Subcutaneous adipose tissue (tissue), 4 donors: ENCODE results near the gene MYBBP1A. TPM values are rescaled to one million over a fixed set of nuclear protein-coding genes. Genes with fewer than 3 reads are reported as not detected.

Experiments
- total RNA-seq, 4 donors: library from RNA; depleted of rRNA; stranded (reverse); fragments of >200 nt; gene quantifications; one replicate each; pipeline ENCODE4 v1.1.0, GENCODE V29; 2016
- TF ChIP-seq, protein P1 (sequence below): fragments of 450-650 bp; IDR thresholded peaks from one replicate; pipeline ENCODE4 v1.5.1; 2016; ENCODE audit warnings: low read depth, mild to moderate bottlenecking, control low read depth, antibody characterized with exemption, moderate library complexity

The MYBBP1A gene
- total RNA-seq, 4 donors from 2014 or later = 16.5 to 34.7 (median 28.7) TPM

GRCh38 chr17:4540224-4540651 lies 14.9 kb downstream of the MYBBP1A start:
- TF ChIP-seq, protein P1, sequence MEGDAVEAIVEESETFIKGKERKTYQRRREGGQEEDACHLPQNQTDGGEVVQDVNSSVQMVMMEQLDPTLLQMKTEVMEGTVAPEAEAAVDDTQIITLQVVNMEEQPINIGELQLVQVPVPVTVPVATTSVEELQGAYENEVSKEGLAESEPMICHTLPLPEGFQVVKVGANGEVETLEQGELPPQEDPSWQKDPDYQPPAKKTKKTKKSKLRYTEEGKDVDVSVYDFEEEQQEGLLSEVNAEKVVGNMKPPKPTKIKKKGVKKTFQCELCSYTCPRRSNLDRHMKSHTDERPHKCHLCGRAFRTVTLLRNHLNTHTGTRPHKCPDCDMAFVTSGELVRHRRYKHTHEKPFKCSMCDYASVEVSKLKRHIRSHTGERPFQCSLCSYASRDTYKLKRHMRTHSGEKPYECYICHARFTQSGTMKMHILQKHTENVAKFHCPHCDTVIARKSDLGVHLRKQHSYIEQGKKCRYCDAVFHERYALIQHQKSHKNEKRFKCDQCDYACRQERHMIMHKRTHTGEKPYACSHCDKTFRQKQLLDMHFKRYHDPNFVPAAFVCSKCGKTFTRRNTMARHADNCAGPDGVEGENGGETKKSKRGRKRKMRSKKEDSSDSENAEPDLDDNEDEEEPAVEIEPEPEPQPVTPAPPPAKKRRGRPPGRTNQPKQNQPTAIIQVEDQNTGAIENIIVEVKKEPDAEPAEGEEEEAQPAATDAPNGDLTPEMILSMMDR = no peak

DNA sequence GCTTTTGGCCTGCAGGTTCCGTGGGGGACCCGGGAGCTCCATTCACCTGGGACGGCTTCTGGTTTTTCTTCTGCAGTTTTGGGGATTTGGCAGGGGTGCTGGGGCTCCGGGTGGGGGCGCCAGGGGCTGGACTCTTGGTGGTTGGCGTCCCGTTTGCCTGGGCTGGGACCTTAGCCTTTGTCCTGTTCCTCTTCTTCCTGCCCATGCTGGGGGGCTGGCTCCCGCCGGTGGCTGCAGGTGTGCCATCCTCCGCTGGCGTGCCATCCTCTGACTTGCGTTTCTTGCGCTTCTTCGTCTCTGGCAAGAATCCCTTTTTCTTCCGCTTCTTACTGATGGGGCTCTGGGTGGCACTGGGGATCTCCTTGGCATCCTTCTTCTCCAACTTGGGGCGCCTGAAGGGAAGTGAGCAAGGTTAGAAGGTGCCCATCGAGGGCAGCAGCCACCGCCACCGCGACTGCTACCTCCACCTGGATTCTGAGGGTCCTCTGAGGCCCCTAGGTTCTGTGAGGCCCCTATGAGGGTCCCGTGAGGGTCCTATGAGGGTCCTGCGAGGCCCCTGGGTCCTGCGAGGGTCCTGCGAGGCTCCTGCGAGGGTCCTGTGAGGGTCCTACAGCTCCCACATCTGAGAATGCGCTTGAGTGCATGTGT lies 15.5 kb downstream of the MYBBP1A start:
- TF ChIP-seq, protein P1 = no peak

DNA sequence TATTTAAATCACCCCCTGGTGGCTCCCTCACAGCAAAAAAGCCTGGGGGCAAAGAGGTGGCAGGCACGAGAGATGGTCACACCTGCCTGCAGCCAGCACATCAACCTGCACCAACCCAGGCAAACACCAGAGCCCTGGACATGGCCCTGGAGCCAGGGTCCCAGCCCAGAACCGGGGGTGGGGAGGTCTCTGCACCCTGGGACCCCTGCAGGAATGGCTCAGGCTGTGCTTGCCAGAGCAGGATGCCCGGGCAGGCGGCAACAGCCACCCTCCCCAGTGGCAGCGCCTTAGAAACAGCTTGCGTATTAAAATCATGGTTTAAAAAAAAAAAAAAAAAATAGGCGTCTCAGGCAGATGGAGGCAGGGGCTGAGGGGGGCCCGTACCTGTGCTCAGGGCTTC lies 16.2 kb downstream of the MYBBP1A start:
- TF ChIP-seq, protein P1 = no peak

GRCh38 chr17:4538236-4539002 lies 16.8 kb downstream of the MYBBP1A start:
- TF ChIP-seq, protein P1 = no peak

DNA sequence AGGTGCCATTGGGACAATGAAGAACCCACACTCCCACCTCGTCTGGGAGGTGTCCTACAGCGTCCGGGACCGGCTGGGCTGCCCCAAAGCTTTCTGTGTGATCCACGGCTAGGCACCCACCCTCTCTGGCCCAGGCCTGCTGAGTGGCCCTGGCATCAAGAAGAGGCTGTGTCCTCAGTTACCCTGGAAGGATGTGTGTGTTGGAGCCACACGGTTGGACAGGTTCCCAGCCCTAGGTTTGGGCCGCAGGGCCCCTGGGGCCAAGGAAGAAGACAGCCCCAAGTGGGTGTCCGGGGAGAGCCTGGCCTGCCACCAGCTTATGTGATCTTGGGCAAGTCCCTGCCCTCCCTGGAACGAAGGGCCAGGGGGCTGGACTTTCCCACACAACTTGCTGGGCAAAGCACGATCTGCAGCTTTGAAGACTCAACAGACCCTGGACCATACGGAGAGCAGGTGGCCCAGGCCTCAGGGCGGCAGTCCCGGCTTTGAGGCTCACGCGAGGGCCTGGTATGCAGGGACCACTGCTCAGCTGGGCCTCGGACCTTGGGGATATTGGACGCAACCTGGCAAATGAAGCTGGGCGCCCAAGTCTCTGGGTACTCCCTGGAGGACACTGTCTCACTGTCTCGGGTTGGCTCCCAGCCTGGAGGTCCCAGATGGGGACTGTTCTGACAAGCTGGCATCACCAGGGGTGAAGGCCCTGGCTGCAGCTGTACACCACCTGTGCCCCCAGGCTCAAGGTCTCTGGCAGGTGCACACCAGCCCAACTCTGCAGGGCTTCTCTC lies 17.5 kb downstream of the MYBBP1A start:
- TF ChIP-seq, protein P1 = no peak

GRCh38 chr17:4536742-4537411 lies 18.3 kb downstream of the MYBBP1A start:
- TF ChIP-seq, protein P1 = no peak
